GM19239 (cell line): ENCODE results near the gene ROBO1.

Experiments used
- DNase-seq: peaks from one replicate; pipeline ENCODE4 v3.0.0; 2011; ENCODE audit warnings: low spot score; ENCODE audit not compliant: insufficient read length
- FAIRE-seq: peaks from 2 replicates; lab custom pipeline; 2011; peaks lifted over from hg19 to GRCh38; lab: Jason Lieb, UNC

ROBO1 gene

GRCh38 chr3:78641703-78642102 lies 1126.1 kb downstream of the ROBO1 start:
- FAIRE-seq (no peak), DNase-seq (no peak)

- FAIRE-seq (no peak), DNase-seq (no peak)
These were observed 1133.5 kb downstream of the ROBO1 start for GRCh38 chr3:78634316-78634715.

- DNase-seq = no peak
- FAIRE-seq = no peak
These were observed 1134.2 kb downstream of the ROBO1 start for GRCh38 chr3:78633626-78634025.

- DNase-seq (no peak), FAIRE-seq (no peak)
These were observed 1134.8 kb downstream of the ROBO1 start for GRCh38 chr3:78632925-78633553.

GRCh38 chr3:78629544-78629943 lies 1138.3 kb downstream of the ROBO1 start:
- FAIRE-seq (no peak), DNase-seq (no peak)

- FAIRE-seq (no peak), DNase-seq (no peak)
These were observed 1146.6 kb downstream of the ROBO1 start for GRCh38 chr3:78621061-78621716.

GRCh38 chr3:78614486-78614885 lies 1153.3 kb downstream of the ROBO1 start:
- no peak for FAIRE-seq
- DNase-seq = no peak

GRCh38 chr3:78613421-78613879 lies 1154.3 kb downstream of the ROBO1 start:
- no peak for FAIRE-seq
- DNase-seq = no peak

- DNase-seq = no peak
- no peak for FAIRE-seq
These were observed 1156.5 kb downstream of the ROBO1 start for GRCh38 chr3:78611278-78611677.

GRCh38 chr3:78610462-78611125 lies 1157.2 kb downstream of the ROBO1 start:
- FAIRE-seq = no peak
- no peak for DNase-seq

- no peak for FAIRE-seq
These were observed 1161.0 kb downstream of the ROBO1 start for GRCh38 chr3:78606756-78607155.

GRCh38 chr3:78605178-78605577 lies 1162.6 kb downstream of the ROBO1 start:
- DNase-seq (no peak), FAIRE-seq (no peak)

More at GRCh38 chr3:78606756-78607155, 1161.0 kb downstream of the ROBO1 start:
- DNase-seq = no peak

- FAIRE-seq (no peak), DNase-seq (no peak)
These were observed 1163.5 kb downstream of the ROBO1 start for GRCh38 chr3:78604341-78604740.

- FAIRE-seq (no peak), DNase-seq (no peak)
These were observed 1166.5 kb downstream of the ROBO1 start for GRCh38 chr3:78601249-78601648.

GRCh38 chr3:78589778-78590177 lies 1178.0 kb downstream of the ROBO1 start:
- no peak for FAIRE-seq
- DNase-seq = no peak

GRCh38 chr3:78588906-78589621 lies 1178.7 kb downstream of the ROBO1 start:
- FAIRE-seq (no peak), DNase-seq (no peak)

GRCh38 chr3:78580681-78581080 lies 1187.1 kb downstream of the ROBO1 start:
- no peak for DNase-seq
- FAIRE-seq = no peak

- no peak for FAIRE-seq
- no peak for DNase-seq
These were observed 1196.3 kb downstream of the ROBO1 start for GRCh38 chr3:78571486-78571885.

GRCh38 chr3:78570496-78570895 lies 1197.3 kb downstream of the ROBO1 start:
- FAIRE-seq (no peak), DNase-seq (no peak)

- FAIRE-seq (no peak), DNase-seq (no peak)
These were observed 1198.0 kb downstream of the ROBO1 start for GRCh38 chr3:78569804-78570203.

GRCh38 chr3:78565712-78566111 lies 1202.1 kb downstream of the ROBO1 start:
- DNase-seq (no peak), FAIRE-seq (no peak)
